OCI-LY7 (cell line): ENCODE data around the gene KIAA1328. TPM values are rescaled to one million over a fixed set of nuclear protein-coding genes. Genes with fewer than 3 reads are reported as not detected.
A peak's percentile ranks its signal among the peaks of the same experiment; 100 is the strongest.

Experiments used
- BruUV-seq: library from RNA; stranded (reverse); fragments of 400-500 nt; replicated peaks from 2 replicates; lab custom pipeline; 2021; lab: Mats Ljungman, UMichigan
- CTCF ChIA-PET: fragments of 300-600 bp; sonication (Branson Sonifier 250); formaldehyde crosslinking; loops from one replicate; lab custom pipeline; 2022; ENCODE audit warnings: antibody characterized with exemption; ENCODE audit not compliant: unreplicated experiment; lab: Charles Lee
- POLR2A ChIA-PET: fragments of 300-600 bp; sonication (Branson Sonifier 250); formaldehyde crosslinking; loops from one replicate; lab custom pipeline; 2022; ENCODE audit warnings: antibody characterized with exemption; lab: Charles Lee
- DNase-seq: peaks from one replicate; pipeline ENCODE4 v3.0.0-alpha.2; 2015; ENCODE audit warnings: low spot score
- H2AFZ ChIP-seq: fragments of 200-600 bp; sonication (generic), shearing (Covaris generic); 2 replicates; pipeline ENCODE4 v1.6.1; 2014; ENCODE audit warnings: mild to moderate bottlenecking, antibody characterized with exemption, low read length, moderate library complexity
- H3K27ac ChIP-seq: fragments of 200-600 bp; sonication (generic); 2 replicates; pipeline ENCODE4 v1.5.1; 2014; ENCODE audit warnings: mixed run types, low read depth, mild to moderate bottlenecking, moderate library complexity, low read length, inconsistent platforms; ENCODE audit not compliant: poor library complexity, severe bottlenecking
- H3K36me3 ChIP-seq: fragments of 200-600 bp; sonication (generic); 2 replicates; pipeline ENCODE4 v1.6.1; 2014; ENCODE audit warnings: mild to moderate bottlenecking, antibody characterized with exemption, low read length, moderate library complexity, mixed read lengths; ENCODE audit not compliant: insufficient read depth
- H3K4me1 ChIP-seq: fragments of 200-600 bp; sonication (generic); 2 replicates; pipeline ENCODE4 v1.5.1; 2014; ENCODE audit warnings: mild to moderate bottlenecking, low read length; ENCODE audit not compliant: insufficient read depth, poor library complexity, severe bottlenecking
- H3K4me2 ChIP-seq: fragments of 200-600 bp; sonication (generic); 2 replicates; pipeline ENCODE4 v1.6.1; 2014; ENCODE audit warnings: mild to moderate bottlenecking, low read length
- H3K4me3 ChIP-seq: fragments of 200-600 bp; sonication (generic); 2 replicates; pipeline ENCODE4 v1.5.1; 2014; ENCODE audit warnings: mild to moderate bottlenecking, low read depth, low read length; ENCODE audit not compliant: poor library complexity, severe bottlenecking
- H3K79me2 ChIP-seq: fragments of 200-600 bp; sonication (generic); 2 replicates; pipeline ENCODE4 v1.6.1; 2016; ENCODE audit warnings: low read depth, mild to moderate bottlenecking, low read length, moderate library complexity, mixed read lengths; ENCODE audit not compliant: insufficient read depth
- H3K9me2 ChIP-seq: fragments of 200-600 bp; sonication (generic); 2 replicates; pipeline ENCODE4 v1.6.1; 2016; ENCODE audit warnings: mild to moderate bottlenecking, low read length, mixed read lengths; ENCODE audit not compliant: insufficient read depth
- H3K9me3 ChIP-seq: fragments of 200-600 bp; sonication (generic); 2 replicates; pipeline ENCODE4 v1.6.1; 2014; ENCODE audit warnings: mild to moderate bottlenecking, mixed run types, low read length, mixed read lengths
- H4K20me1 ChIP-seq: fragments of 200-600 bp; sonication (generic); 2 replicates; pipeline ENCODE4 v1.6.1; 2014; ENCODE audit warnings: mild to moderate bottlenecking, antibody characterized with exemption, low read length, moderate library complexity, mixed read lengths; ENCODE audit not compliant: insufficient read depth
- CTCF ChIP-seq: fragments of 200-600 bp; sonication (generic); conservative IDR thresholded peaks from 2 replicates; pipeline ENCODE4 v1.5.1; 2014; ENCODE audit warnings: mild to moderate bottlenecking, antibody characterized with exemption, low read length, moderate library complexity, mixed read lengths
- EZH2phosphoT487 ChIP-seq: fragments of 200-600 bp; sonication (generic); IDR thresholded peaks from 2 replicates; pipeline ENCODE4 v1.6.1; 2018; ENCODE audit warnings: low read depth, borderline replicate concordance, mild to moderate bottlenecking, mixed run types, antibody characterized with exemption, low read length, moderate library complexity, mixed read lengths
- intact Hi-C: fragments of 100-400 bp; cut with micrococcal nuclease; formaldehyde crosslinking; loops from one replicate; pipeline ENCODE4 v1.10.0; 2022; ENCODE audit not compliant: unreplicated experiment
- total RNA-seq, 2 experiments: library from RNA; depleted of rRNA in 1 of 2; stranded (reverse); fragments of >200 nt in 1 of 2; shearing (Covaris generic) in 1 of 2; gene quantifications; 2 replicates each; pipeline ENCODE4 v1.2.3, GENCODE V29; 2014 to 2022

KIAA1328 gene
- total RNA-seq, 2 experiments from 2014 or later, result 3.0 to 5.8 TPM

- ChIA-PET POLR2A (interaction anchor here (0.7 kb wide), 1 partner anchor 66 kb away, joined by 3 read pairs; no protein-coding TSS in a partner anchor), CTCF (no interaction called here)
- Histone ChIP-seq H3K9me2 (no peaks in the 10 kb centered on the region), H3K79me2 (no peaks in the 10 kb centered on the region), H3K4me1 (no peaks in the 10 kb centered on the region), H3K27ac (no peak overlapping the region), H3K9me3 (no peaks in the 10 kb centered on the region), H3K36me3 (no peaks in the 10 kb centered on the region), H3K4me2 (no peak overlapping the region), H3K4me3 (no peak overlapping the region), H2AFZ (no peak overlapping the region), H4K20me1 (no peaks in the 10 kb centered on the region)
- TF ChIP-seq EZH2phosphoT487 (no peak), CTCF (no peak)
- intact Hi-C loops, result no loop called here
- no peak for DNase-seq
- no TSS peak for BruUV-seq
Measured at GRCh38 chr18:37006742-37007141, 177.8 kb downstream of the KIAA1328 start.

- H3K4me2 ChIP-seq, result no peak overlapping the region
- no peak overlapping the region for H3K4me3 ChIP-seq
- no TSS peak for BruUV-seq
- POLR2A ChIA-PET, result no interaction called here
- DNase-seq, result no peak
- no peak overlapping the region for H2AFZ ChIP-seq
- no peak overlapping the region for H3K27ac ChIP-seq
- CTCF ChIA-PET, result no interaction called here
- H3K9me2 ChIP-seq, result no peaks in the 10 kb centered on the region
- no peaks in the 10 kb centered on the region for H3K4me1 ChIP-seq
- intact Hi-C loops, result no loop called here
- H3K79me2 ChIP-seq, result no peaks in the 10 kb centered on the region
- no peaks in the 10 kb centered on the region for H4K20me1 ChIP-seq
- TF ChIP-seq EZH2phosphoT487 (no peak), CTCF (no peak)
- H3K36me3 ChIP-seq, result no peaks in the 10 kb centered on the region
- H3K9me3 ChIP-seq, result no peaks in the 10 kb centered on the region
Measured at GRCh38 chr18:37012452-37012851, 183.5 kb downstream of the KIAA1328 start.

DNA sequence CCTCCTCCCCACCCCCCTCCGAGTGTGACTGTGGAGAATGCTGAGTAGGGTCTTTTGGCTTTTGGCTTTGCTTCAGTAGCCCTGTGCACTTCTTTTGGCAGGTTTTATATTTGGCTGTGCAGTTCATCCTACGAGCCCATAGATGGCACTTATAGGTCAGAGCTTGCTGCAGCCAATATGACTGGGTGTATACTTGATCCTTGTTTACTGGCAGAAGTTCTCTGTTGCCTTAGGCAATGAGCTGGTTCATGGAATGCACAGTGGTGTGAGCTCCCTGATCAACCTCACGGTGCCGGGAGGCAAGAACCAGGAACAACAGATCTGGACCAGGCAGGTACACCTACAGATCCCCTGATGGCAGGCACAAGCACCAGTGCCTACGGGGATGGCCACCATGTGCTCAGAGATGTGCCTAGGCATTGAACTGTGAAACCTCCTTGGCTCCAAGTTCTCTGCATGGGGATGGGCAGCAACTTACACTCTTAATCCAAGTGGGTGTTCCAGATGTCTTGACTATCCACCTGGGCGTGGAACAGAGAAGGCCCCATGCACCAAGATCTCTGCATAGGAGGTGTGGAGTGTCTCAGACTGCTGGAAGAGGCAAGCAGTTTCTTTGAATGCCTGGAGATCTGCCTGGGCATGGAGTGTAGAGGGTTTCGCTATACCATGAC lies 190.4 kb downstream of the KIAA1328 start:
- Histone ChIP-seq H3K9me2 (no peaks in the 10 kb centered on the region), H2AFZ (no peak overlapping the region), H3K36me3 (no peaks in the 10 kb centered on the region), H3K4me2 (no peak overlapping the region), H3K79me2 (no peaks in the 10 kb centered on the region), H3K27ac (no peak overlapping the region), H3K4me3 (no peak overlapping the region), H4K20me1 (no peaks in the 10 kb centered on the region), H3K4me1 (no peaks in the 10 kb centered on the region), H3K9me3 (no peaks in the 10 kb centered on the region)
- TF ChIP-seq CTCF, result 0 out of 2 replicates have a peak, but pooled peaks have one; percentile 19
- no peak for TF ChIP-seq EZH2phosphoT487
- DNase-seq, result no peak
- BruUV-seq, result no TSS peak
- ChIA-PET CTCF (no interaction called here), POLR2A (no interaction called here)
- intact Hi-C loops, result no loop called here
